Osteoblast (primary cell): ENCODE data around the gene GCK. TPM values are rescaled to one million over a fixed set of nuclear protein-coding genes. Genes with fewer than 3 reads are reported as not detected.
A peak's percentile ranks its signal among the peaks of the same experiment; 100 is the strongest.

Source experiments
- DNase-seq: peaks from one replicate; pipeline ENCODE4 v3.0.0; 2011; ENCODE audit warnings: low spot score, mixed read lengths; ENCODE audit not compliant: insufficient read length; ENCODE audit errors: missing footprints
- H2AFZ ChIP-seq: 2 replicates; pipeline ENCODE4 v1.6.0; 2011; ENCODE audit warnings: mild to moderate bottlenecking, low read length
- H3K27ac ChIP-seq: 2 replicates; pipeline ENCODE4 v1.5.1; 2011; ENCODE audit warnings: mild to moderate bottlenecking, low read depth, low read length, moderate library complexity
- H3K27me3 ChIP-seq: 2 replicates; pipeline ENCODE4 v1.6.0; 2012; ENCODE audit warnings: mild to moderate bottlenecking, control low read depth, inconsistent platforms, low read length, moderate library complexity; ENCODE audit not compliant: insufficient read depth
- H3K36me3 ChIP-seq: 2 replicates; pipeline ENCODE4 v1.5.1; 2011; ENCODE audit warnings: mild to moderate bottlenecking, low read length, control low read depth, moderate library complexity; ENCODE audit not compliant: insufficient read depth
- H3K4me1 ChIP-seq: 2 replicates; pipeline ENCODE4 v1.5.1; 2011; ENCODE audit warnings: mild to moderate bottlenecking, low read length, control low read depth, moderate library complexity; ENCODE audit not compliant: insufficient read depth
- H3K4me2 ChIP-seq: 2 replicates; pipeline ENCODE4 v1.6.0; 2011; ENCODE audit warnings: mild to moderate bottlenecking, low read length; ENCODE audit not compliant: insufficient read depth
- H3K4me3 ChIP-seq: fragments of 200-600 bp; sonication (generic); 3 replicates; pipeline ENCODE4 v1.5.1; 2012; ENCODE audit warnings: mild to moderate bottlenecking, low read length, inconsistent platforms; ENCODE audit not compliant: insufficient read depth
- H3K79me2 ChIP-seq: 2 replicates; pipeline ENCODE4 v1.6.0; 2012; ENCODE audit warnings: mild to moderate bottlenecking, low read length, control low read depth, inconsistent platforms; ENCODE audit not compliant: insufficient read depth
- H3K9me3 ChIP-seq: 2 replicates; pipeline ENCODE4 v1.5.1; 2011; ENCODE audit warnings: low read depth, low read length, control low read depth
- H4K20me1 ChIP-seq: 2 replicates; pipeline ENCODE4 v1.6.0; 2012; ENCODE audit warnings: mild to moderate bottlenecking, low read length, control low read depth; ENCODE audit not compliant: insufficient read depth
- CTCF ChIP-seq: IDR thresholded peaks from 2 replicates; pipeline ENCODE4 v1.5.1; 2011; ENCODE audit warnings: mild to moderate bottlenecking, low read depth, low read length, moderate library complexity; ENCODE audit errors: extremely low read depth
- total RNA-seq: library from RNA; depleted of rRNA; stranded (reverse); fragments of >200 nt; gene quantifications from 2 replicates; pipeline ENCODE4 v1.2.3, GENCODE V29; 2012

The GCK gene
- total RNA-seq, 1 donor, result not detected

- TF ChIP-seq CTCF, result no peak
- peak; percentile 64 for DNase-seq
- Histone ChIP-seq H2AFZ (no peak overlapping the region), H3K9me3 (no peaks in the 10 kb centered on the region), H3K27me3 (peaks cover 3% of the 10 kb centered on the region), H4K20me1 (no peaks in the 10 kb centered on the region), H3K36me3 (no peaks in the 10 kb centered on the region), H3K4me3 (no peak overlapping the region), H3K4me1 (no peaks in the 10 kb centered on the region), H3K79me2 (no peaks in the 10 kb centered on the region), H3K27ac (no peak overlapping the region), H3K4me2 (no peak overlapping the region)
Measured at GRCh38 chr7:44152971-44153947, 36.0 kb downstream of the GCK start.

DNA sequence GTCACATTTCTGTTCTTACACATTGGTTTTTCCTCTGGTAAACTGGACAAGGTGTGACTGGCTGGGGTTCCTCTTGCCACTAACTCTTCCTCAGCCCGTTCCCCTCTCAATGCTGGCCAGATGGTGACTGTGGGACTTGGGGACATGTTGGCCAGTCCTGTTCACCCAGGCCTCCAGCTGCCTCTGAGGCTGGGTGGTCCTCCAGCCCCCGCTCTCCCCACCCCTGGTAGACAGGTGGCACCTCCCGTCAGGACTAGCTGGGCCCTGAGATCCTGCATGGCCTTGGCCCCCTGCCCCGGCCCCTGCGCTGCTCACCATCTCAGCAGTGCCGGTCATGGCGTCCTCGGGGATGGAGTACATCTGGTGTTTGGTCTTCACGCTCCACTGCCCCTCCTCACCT is 37.3 kb downstream of the GCK start:
- H3K27me3 ChIP-seq, result peaks cover 3% of the 10 kb centered on the region
- H2AFZ ChIP-seq, result no peak overlapping the region
- no peak overlapping the region for H3K27ac ChIP-seq
- DNase-seq, result no peak
- no peaks in the 10 kb centered on the region for H3K36me3 ChIP-seq
- H3K4me1 ChIP-seq, result no peaks in the 10 kb centered on the region
- no peak overlapping the region for H3K4me2 ChIP-seq
- no peak overlapping the region for H3K4me3 ChIP-seq
- H4K20me1 ChIP-seq, result no peaks in the 10 kb centered on the region
- TF ChIP-seq CTCF, result no peak
- H3K79me2 ChIP-seq, result no peaks in the 10 kb centered on the region
- no peaks in the 10 kb centered on the region for H3K9me3 ChIP-seq

DNA sequence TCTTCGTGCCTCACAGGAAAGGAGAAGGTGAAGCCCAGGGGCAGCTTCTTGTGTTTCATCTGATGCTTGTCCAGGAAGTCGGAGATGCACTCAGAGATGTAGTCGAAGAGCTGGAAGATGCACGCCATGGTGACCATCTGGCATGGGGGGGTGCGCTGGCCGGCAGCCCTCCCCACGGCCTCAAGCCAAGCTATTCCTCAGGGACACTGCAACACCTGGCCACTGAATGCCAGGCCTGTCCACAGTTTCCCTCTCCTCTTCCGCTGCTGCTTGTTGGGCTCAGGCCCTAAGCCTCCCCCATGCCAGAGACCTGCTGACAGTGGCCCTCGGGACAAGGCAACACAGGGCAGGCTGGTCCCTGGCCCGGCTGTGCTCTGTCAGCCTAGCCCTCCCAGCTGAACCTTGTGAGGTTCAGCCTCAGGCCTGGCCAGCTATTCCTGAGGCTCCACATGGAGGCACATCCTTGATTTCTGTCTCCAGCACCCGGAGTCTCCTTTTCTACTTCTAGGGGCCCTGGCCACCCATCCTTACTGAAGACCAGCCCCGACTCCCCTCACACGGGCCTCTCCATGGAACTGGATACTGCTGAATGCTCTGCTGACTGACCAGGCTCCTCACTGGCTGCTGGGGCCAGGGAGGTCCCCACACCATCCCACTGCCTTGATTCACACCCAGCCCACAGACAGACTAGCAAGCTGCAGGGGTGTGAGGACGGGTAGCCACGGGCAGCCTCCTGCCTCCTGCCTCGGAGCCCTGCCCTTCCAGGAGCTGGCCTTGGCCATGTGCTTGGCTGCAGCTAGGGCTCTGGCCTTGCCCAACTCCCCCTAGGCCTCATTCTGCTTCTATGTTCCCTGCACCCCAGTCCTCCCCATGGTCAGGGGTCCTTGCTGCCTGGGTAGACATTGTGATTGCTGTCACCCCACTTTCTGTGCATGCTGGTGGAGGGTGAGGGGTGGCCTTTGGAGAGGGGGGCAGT is 38.0 kb downstream of the GCK start:
- no peak overlapping the region for H3K4me2 ChIP-seq
- peaks cover 3% of the 10 kb centered on the region for H3K27me3 ChIP-seq
- no peaks in the 10 kb centered on the region for H4K20me1 ChIP-seq
- peak; percentile 73 for DNase-seq
- no peak for TF ChIP-seq CTCF
- no peaks in the 10 kb centered on the region for H3K9me3 ChIP-seq
- no peaks in the 10 kb centered on the region for H3K79me2 ChIP-seq
- no peak overlapping the region for H3K4me3 ChIP-seq
- H2AFZ ChIP-seq, result no peak overlapping the region
- H3K36me3 ChIP-seq, result no peaks in the 10 kb centered on the region
- H3K4me1 ChIP-seq, result no peaks in the 10 kb centered on the region
- no peak overlapping the region for H3K27ac ChIP-seq
